Measurements from ENCODE around the gene LYPD5. TPM values are rescaled to one million over a fixed set of nuclear protein-coding genes. Genes with fewer than 3 reads are reported as not detected.

The LYPD5 gene
- total RNA-seq, 1 experiment from 2014 or later = 2.9 TPM

GRCh38 chr19:43768273-43769050 is 33.8 kb downstream of the LYPD5 start:
- no peaks in the 10 kb centered on the region for H3K27me3 ChIP-seq (ENCODE audit: insufficient read depth, low read depth)
- POLR2A ChIA-PET (ENCODE audit: unreplicated experiment) = interaction anchor here (0.7 kb wide), 1 partner anchor 11 kb away, joined by 3 read pairs; no protein-coding TSS in a partner anchor
- CTCF ChIA-PET = interaction anchor here (0.6 to 0.9 kb wide), 2 partner anchors 10 to 23 kb away, joined by 3 to 10 read pairs; no protein-coding TSS in a partner anchor
- H3K4me3 ChIP-seq = no peak overlapping the region
- no TSS peak for BruUV-seq (replicated peaks)
- peaks cover 11% of the 10 kb centered on the region for H3K79me2 ChIP-seq (ENCODE audit: low read depth)
- TF ChIP-seq CTCF (conservative IDR thresholded peaks at IDR 0.05) (no peak), EZH2 (IDR thresholded peaks at IDR 0.05; ENCODE audit: low read depth) (no peak)
- peaks cover 10% of the 10 kb centered on the region for H4K20me1 ChIP-seq (ENCODE audit: insufficient read depth)
- peaks cover 34% of the 10 kb centered on the region for H3K4me1 ChIP-seq (replicated peaks; ENCODE audit: insufficient read depth)
- no peak overlapping the region for H2AFZ ChIP-seq
- H3F3A ChIP-seq (ENCODE audit: insufficient read depth, low read depth) = peaks cover 84% of the 10 kb centered on the region
- H3K9me2 ChIP-seq (ENCODE audit: insufficient read depth) = no peaks in the 10 kb centered on the region
- H3K9me3 ChIP-seq (ENCODE audit: insufficient read depth, low read depth) = no peaks in the 10 kb centered on the region
- no peak overlapping the region; the same call in 1 of the 2 replicates for H3K27ac ChIP-seq
- DNase-seq = no peak
- H3K4me2 ChIP-seq = no peak overlapping the region
- intact Hi-C loops (cut with micrococcal nuclease; ENCODE audit: unreplicated experiment) = no loop called here
- peaks cover 26% of the 10 kb centered on the region; the same call in 1 of the 2 replicates for H3K36me3 ChIP-seq (ENCODE audit: low read depth)

DNA sequence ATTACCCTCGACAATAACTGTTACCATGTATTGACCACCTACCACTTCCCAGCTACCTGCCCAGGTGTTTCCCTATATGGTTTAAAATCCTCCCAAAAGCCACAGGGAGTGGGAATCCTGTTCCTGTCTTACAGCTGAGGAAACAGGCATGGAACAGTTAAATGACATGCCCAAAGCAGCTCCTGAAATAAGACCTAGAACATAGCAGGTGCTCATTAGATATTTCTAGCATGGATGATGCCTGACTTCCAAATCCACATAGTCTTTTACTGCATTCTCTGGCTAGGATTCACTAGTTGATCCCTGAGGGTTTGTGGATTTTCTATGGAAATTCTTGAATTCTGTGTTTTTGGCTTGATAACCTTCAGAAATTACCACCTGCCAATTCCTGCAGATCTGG is 34.4 kb downstream of the LYPD5 start:
- H4K20me1 ChIP-seq (ENCODE audit: insufficient read depth) = peaks cover 4% of the 10 kb centered on the region
- H3K36me3 ChIP-seq (ENCODE audit: low read depth) = peaks cover 19% of the 10 kb centered on the region; the same call in 1 of the 2 replicates
- H3K27me3 ChIP-seq (ENCODE audit: insufficient read depth, low read depth) = no peaks in the 10 kb centered on the region
- peaks cover 4% of the 10 kb centered on the region; the same call in 1 of the 2 replicates for H3K79me2 ChIP-seq (ENCODE audit: low read depth)
- peaks cover 82% of the 10 kb centered on the region for H3F3A ChIP-seq (ENCODE audit: insufficient read depth, low read depth)
- no peak for DNase-seq
- no peak overlapping the region for H3K4me3 ChIP-seq
- POLR2A ChIA-PET (ENCODE audit: unreplicated experiment) = no interaction called here
- H3K27ac ChIP-seq = no peak overlapping the region
- TF ChIP-seq EZH2 (IDR thresholded peaks at IDR 0.05; ENCODE audit: low read depth) = no peak
- no TSS peak for BruUV-seq (replicated peaks)
- intact Hi-C loops (cut with micrococcal nuclease; ENCODE audit: unreplicated experiment) = no loop called here
- no peaks in the 10 kb centered on the region for H3K9me2 ChIP-seq (ENCODE audit: insufficient read depth)
- H3K4me2 ChIP-seq = no peak overlapping the region
- CTCF ChIA-PET = interaction anchor here (0.7 to 0.9 kb wide), 2 partner anchors 11 to 25 kb away, joined by 3 read pairs; no protein-coding TSS in a partner anchor
- peaks cover 39% of the 10 kb centered on the region for H3K4me1 ChIP-seq (replicated peaks; ENCODE audit: insufficient read depth)
- no peak overlapping the region for H2AFZ ChIP-seq
- H3K9me3 ChIP-seq (ENCODE audit: insufficient read depth, low read depth) = no peaks in the 10 kb centered on the region

- POLR2A ChIA-PET (ENCODE audit: unreplicated experiment) = interaction anchor here (0.7 kb wide), 1 partner anchor 47 kb away, joined by 3 read pairs; no protein-coding TSS in a partner anchor
- H3K27ac ChIP-seq = peak overlapping the region; percentile 88
Measured at GRCh38 chr19:43767316-43767715, 34.9 kb downstream of the LYPD5 start.

More at GRCh38 chr19:43767316-43767715, 34.9 kb downstream of the LYPD5 start:
- H3F3A ChIP-seq (ENCODE audit: insufficient read depth, low read depth) = peaks cover 79% of the 10 kb centered on the region
- intact Hi-C loops (cut with micrococcal nuclease; ENCODE audit: unreplicated experiment) = no loop called here
- CTCF ChIA-PET = interaction anchor here (0.7 to 1.1 kb wide), 3 partner anchors 11 to 24 kb away, joined by 3 to 5 read pairs (median 3); no protein-coding TSS in a partner anchor
- no peak for TF ChIP-seq EZH2 (IDR thresholded peaks at IDR 0.05; ENCODE audit: low read depth)
- TF ChIP-seq CTCF (conservative IDR thresholded peaks at IDR 0.05) = no peak
- peaks cover 14% of the 10 kb centered on the region; the same call in 1 of the 2 replicates for H3K36me3 ChIP-seq (ENCODE audit: low read depth)
- no peaks in the 10 kb centered on the region for H3K9me2 ChIP-seq (ENCODE audit: insufficient read depth)
- H3K4me2 ChIP-seq = no peak overlapping the region
- no peaks in the 10 kb centered on the region; the same call in 1 of the 2 replicates for H4K20me1 ChIP-seq (ENCODE audit: insufficient read depth)
- no peak for DNase-seq
- no peak overlapping the region for H3K4me3 ChIP-seq
- no peaks in the 10 kb centered on the region for H3K27me3 ChIP-seq (ENCODE audit: insufficient read depth, low read depth)
- H3K4me1 ChIP-seq (replicated peaks; ENCODE audit: insufficient read depth) = peaks cover 39% of the 10 kb centered on the region
- no peaks in the 10 kb centered on the region for H3K9me3 ChIP-seq (ENCODE audit: insufficient read depth, low read depth)
- BruUV-seq (replicated peaks) = no TSS peak
- H3K79me2 ChIP-seq (ENCODE audit: low read depth) = no peaks in the 10 kb centered on the region; the same call in 1 of the 2 replicates
- H2AFZ ChIP-seq = no peak overlapping the region
